Neural cell (in vitro differentiated cells): Measurements from ENCODE around the gene MAT2A.

ENCODE experiments used
- CTCF ChIP-seq: fragments of 450-650 bp; IDR thresholded peaks from 2 replicates; pipeline ENCODE4 v1.5.1; 2014; ENCODE audit warnings: antibody characterized with exemption, mild to moderate bottlenecking, moderate library complexity; ENCODE audit not compliant: poor library complexity, severe bottlenecking
- EZH2 ChIP-seq: fragments of 200-600, 300-800 bp; shearing (Covaris generic), sonication (generic); IDR thresholded peaks from 2 replicates; pipeline ENCODE4 v1.6.1; 2014; ENCODE audit warnings: antibody characterized with exemption, low read length, borderline replicate concordance, mild to moderate bottlenecking; ENCODE audit not compliant: insufficient read depth, poor library complexity, severe bottlenecking
- MXI1 ChIP-seq: fragments of 450-650 bp; conservative IDR thresholded peaks from 2 replicates; pipeline ENCODE4 v1.6.1; 2014; ENCODE audit warnings: antibody characterized with exemption, mild to moderate bottlenecking; ENCODE audit not compliant: poor library complexity, severe bottlenecking
- POLR2AphosphoS5 ChIP-seq: IDR thresholded peaks from 2 replicates; pipeline ENCODE4 v1.6.1; 2012
- REST ChIP-seq: IDR thresholded peaks from 2 replicates; pipeline ENCODE4 v1.6.1; 2012; ENCODE audit warnings: borderline replicate concordance
- SMC3 ChIP-seq: fragments of 450-650 bp; conservative IDR thresholded peaks from 2 replicates; pipeline ENCODE4 v1.6.1; 2014; ENCODE audit warnings: antibody characterized with exemption, mild to moderate bottlenecking, moderate library complexity; ENCODE audit not compliant: poor library complexity
- TAF1 ChIP-seq: IDR thresholded peaks from 2 replicates; pipeline ENCODE4 v1.6.1; 2012; ENCODE audit warnings: low read depth

DNA sequence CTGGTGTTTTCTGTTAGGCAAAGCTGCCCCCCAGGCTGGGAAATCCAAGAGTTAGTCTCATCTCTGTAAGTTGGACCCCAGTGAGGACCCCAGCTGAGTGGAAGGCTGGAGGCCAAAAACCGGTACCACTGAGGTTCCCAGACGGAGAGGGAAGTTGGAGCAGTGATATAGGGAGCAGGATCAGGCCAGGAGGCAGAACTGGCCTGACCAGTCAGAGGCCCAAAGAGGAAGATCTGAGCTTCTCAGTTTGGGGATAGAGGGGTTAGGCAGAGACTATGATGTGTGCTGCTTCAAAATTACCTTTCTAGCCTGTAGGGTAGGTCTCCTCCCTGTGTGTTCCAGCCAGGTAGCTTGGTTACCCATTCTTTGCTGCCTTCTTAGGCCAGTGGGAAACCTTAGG is 52.0 kb downstream of the MAT2A start:
- TF ChIP-seq CTCF (no peak), EZH2 (no peak), POLR2AphosphoS5 (no peak), TAF1 (no peak), SMC3 (no peak), REST (no peak), MXI1 (no peak)
